ENCODE data around the gene TMOD2.

DNA sequence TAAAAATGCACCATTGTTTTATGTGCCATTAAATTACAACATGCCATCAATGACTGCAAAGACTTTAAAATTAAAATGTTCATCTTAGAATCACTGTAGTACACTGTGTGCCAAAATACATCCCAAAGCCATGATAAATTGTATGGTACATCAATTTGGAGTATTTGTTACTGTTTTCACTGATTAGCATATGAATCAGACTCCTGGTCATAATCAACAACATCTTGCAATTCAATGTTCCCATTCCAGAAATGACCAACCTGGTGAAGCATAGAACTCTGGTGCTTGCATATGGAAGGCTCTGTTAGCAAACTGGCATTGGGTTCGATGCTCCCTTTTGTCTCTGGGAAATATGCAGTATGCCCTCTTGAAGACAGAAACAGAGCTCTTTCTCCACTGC, 36.5 kb upstream of the TMOD2 start:
- TF ChIP-seq POLR2AphosphoS5 (IDR thresholded peaks at IDR 0.05; ENCODE audit: low read depth, low read length), result no peak
- no peak for TF ChIP-seq POLR2A (IDR thresholded peaks at IDR 0.05; ENCODE audit: low read depth, low read length)

Data from GM12891 (cell line).